Measurements from ENCODE around the gene LRRFIP1. TPM values are rescaled to one million over a fixed set of nuclear protein-coding genes. Genes with fewer than 3 reads are reported as not detected.
"Not testable (repeated sequence)": the region's sequence is repeated elsewhere in the genome, so short reads cannot be mapped to it uniquely, and the experiment has no call there.

Gene LRRFIP1
- polyA plus RNA-seq, 4 donors: 60.2 to 103 (median 84.7) TPM

DNA sequence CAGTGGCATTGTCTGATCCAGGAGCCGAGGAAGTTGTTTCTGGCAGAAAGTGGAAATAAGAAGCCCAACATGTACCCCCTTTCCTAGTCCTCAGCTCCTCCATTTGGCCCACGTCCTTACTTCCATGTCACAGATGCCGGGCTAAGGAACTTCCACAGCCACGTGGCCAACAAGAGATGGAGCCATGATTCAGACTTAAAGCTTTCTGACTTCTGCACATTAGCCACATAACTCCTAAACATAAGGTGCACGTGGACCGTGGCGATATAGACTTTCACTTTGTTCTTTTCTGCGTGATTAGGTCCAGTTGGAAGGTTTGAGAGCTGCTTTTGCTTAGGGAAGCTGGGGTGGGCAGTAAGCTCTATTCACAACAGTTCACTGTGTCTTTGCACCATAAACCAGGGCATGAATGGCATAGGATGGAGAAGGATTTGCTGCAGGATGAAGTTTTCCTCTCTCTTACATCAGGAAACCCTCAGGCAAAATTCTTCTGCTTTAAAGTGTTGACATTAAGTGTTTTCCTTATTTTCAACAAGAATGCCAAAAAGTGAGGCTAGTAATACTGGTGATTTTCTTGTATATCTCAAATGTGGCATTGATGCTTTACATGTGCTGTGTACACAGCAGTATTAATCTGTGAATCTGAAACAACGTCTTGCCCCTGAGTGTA, 109.9 kb downstream of the LRRFIP1 start:
- DNase-seq (ENCODE audit: low read depth in 4 of 4, low spot score in 3 of 4): no peak

DNA sequence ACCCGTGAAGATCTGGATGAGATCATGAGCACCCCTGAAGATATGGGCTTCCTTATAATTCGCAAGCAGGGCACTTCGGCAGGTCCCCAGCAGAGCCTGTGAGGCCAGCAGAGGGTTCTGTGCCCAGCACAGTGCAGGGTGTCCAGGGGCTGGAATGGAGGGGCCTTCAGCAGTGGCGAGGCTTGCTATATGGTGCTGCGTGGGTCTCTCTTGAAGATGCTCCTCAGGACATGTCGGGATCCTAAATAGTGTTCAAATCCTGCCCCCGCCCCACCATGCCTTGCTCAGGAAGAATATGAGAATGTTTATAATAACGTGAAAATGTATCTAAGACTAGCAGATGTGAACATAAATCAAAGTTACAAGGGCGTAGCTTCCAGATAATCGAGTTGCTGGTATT, 110.9 kb downstream of the LRRFIP1 start:
- DNase-seq (ENCODE audit: low read depth in 4 of 4, low spot score in 3 of 4): no peak

DNA sequence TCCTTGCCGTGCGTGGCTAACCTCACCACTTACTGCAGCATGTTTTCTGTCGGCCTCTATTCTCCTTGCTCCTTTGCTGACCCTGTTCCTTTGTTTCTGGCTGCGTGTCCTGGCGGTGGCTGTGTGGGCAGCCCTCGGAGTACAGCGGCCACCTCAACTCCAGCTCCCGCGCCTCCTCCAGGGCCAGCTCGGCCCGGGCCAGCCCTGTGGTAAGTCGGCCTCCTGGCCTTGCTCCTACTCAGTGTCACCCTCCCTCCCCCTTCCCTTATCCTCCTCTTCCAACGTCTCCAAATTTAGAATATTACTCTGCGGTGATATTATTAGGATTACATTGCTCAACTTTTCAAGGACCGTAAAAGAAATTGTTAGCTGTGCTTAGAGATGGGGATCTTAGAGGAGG, 111.7 kb downstream of the LRRFIP1 start:
- no peak for DNase-seq (ENCODE audit: low read depth in 4 of 4, low spot score in 3 of 4)

GRCh38 chr2:237742191-237742590, 114.8 kb downstream of the LRRFIP1 start:
- DNase-seq (ENCODE audit: low read depth in 4 of 4, low spot score in 3 of 4): no peak

DNA sequence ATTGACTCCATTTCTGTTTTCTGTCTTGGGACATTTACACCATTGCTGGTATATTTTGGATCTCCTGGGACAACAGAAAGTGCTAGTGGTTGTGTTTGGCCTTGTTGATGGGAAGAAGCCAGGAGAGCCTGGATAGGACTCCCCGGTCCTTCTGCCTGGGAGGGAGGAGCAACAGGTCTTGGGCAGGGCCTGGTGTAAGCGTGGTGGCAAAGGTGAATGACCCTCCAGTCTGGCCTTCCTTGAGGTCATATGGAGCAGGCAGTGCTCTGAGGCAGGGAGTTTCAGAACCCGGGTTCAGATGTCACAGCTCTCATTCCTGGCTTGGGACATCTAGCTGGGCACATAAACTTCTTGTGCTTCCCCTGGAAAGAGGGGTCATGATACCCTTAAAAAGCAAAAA, 115.2 kb downstream of the LRRFIP1 start:
- DNase-seq (ENCODE audit: low read depth in 4 of 4, low spot score in 3 of 4): no peak

DNA sequence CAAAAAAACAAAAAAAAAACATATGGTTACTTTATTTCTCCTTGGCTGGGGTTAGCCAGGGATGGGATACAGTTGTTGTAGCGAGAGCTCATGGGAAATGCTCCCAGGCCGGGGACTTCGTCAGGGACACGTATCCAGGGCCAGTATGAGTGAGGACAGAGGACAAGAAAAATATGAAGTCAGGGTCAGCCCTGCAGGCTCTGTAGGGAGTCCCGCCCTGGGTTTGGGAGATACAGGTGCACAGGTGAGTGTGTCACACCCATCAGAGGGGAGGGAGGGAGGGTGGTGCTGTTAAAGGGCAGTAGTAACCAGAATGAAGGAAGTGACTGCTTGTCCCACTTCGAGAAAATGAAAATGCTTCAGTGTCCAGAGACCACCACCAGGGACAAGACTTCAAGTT, 115.6 kb downstream of the LRRFIP1 start:
- DNase-seq (ENCODE audit: low read depth in 4 of 4, low spot score in 3 of 4): no peak

- DNase-seq (ENCODE audit: low read depth in 4 of 4, low spot score in 3 of 4): no peak
These were observed 116.3 kb downstream of the LRRFIP1 start for GRCh38 chr2:237743561-237744269.

DNA sequence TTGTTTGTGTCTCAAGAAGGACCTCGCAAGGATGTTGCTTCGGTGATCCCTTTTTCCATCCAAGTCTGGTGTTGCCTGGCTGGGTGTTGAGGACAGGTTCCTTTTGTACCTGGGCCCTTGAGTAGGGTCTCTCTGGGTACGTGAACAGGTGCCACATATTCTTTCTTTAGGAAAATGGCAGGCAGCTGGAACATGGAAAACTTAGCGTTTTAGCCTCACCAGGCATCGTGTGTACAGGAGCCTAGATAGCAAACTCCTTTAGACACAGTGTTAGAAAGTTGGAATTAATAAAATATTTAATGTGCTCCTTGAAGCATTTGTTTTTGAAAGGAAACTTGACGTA, 116.9 kb downstream of the LRRFIP1 start:
- DNase-seq (ENCODE audit: low read depth in 4 of 4, low spot score in 3 of 4): no peak

DNA sequence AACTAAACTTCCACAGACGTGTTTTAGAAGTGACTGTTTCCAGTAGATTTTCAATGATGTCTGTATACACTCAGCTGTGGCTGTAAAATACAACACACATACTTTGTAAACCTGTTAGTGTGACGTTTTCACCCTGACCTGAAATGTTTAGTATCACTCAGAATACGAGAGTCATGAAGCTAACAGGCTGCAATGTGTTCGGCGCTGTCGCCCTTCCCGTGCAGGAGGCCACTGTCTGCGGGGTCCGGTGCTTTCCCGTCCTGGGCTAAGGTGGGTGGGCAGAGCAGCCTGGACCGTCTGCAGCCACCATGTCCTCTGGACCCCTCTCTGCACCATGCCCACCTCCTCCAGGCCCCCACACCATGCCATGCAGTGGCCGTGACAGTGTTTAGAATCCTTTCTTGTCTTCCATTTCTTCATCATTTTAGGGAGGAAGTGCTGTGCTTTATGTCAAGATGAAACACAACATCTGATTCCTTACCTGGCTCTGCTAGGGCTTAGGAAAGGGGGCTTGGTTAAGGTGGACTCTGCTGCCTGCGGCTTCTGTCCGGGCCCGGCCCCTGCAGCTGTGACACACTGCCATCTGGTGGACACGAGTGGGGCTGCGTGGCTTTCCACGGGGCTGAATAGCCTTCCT, 117.3 kb downstream of the LRRFIP1 start:
- DNase-seq (ENCODE audit: low read depth in 4 of 4, low spot score in 3 of 4): no peak

DNA sequence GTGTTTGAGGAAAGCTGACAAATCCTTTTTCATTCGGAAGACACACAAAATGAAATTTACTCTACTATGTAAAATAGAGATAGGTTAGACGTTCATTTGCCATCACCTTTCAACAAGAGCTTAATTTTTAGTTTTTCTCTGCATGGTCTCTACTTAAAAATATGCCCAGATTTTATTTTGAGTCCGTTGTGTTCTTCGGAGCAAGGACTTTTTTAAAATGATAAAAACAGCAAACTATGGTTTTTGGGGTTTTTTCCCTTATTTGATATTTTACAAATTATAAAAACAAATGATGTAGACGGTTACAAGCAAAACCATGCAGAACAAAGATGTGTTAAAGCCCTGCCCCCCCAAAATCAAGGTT, 117.8 kb downstream of the LRRFIP1 start:
- DNase-seq (ENCODE audit: low read depth in 4 of 4, low spot score in 3 of 4): no peak

- no peak for DNase-seq (ENCODE audit: low read depth in 4 of 4, low spot score in 3 of 4)
These were observed 119.1 kb downstream of the LRRFIP1 start for GRCh38 chr2:237746302-237747080.

DNA sequence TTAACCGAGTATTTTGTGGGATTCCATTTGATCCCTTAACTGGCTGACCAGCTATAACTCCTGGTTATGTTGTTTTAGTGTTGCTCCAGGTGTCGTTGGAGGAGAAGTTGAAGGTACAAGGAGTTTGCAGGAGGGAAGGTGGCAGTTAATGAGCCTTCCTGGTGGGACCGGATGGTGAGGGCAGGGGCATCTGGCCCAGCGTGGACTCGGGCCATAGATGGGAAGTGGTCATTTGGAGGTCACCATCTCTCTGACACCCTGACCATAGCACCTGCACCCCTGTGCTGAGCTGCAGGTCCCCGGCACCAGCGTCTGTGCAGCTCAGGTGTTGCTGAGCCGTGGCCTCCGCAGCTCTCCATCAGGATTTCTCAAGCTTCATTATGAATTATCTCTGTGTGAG, 119.8 kb downstream of the LRRFIP1 start:
- DNase-seq (ENCODE audit: low read depth in 4 of 4, low spot score in 3 of 4): no peak

GRCh38 chr2:237749002-237749401, 121.6 kb downstream of the LRRFIP1 start:
- no peak for DNase-seq (ENCODE audit: low read depth in 4 of 4, low spot score in 3 of 4)

- no peak for DNase-seq (ENCODE audit: low read depth in 4 of 4, low spot score in 3 of 4)
These were observed 122.6 kb downstream of the LRRFIP1 start for GRCh38 chr2:237749961-237750360.

GRCh38 chr2:237750441-237750840, 123.1 kb downstream of the LRRFIP1 start:
- not testable (repeated sequence) for DNase-seq (ENCODE audit: low read depth in 4 of 4, low spot score in 3 of 4)

DNA sequence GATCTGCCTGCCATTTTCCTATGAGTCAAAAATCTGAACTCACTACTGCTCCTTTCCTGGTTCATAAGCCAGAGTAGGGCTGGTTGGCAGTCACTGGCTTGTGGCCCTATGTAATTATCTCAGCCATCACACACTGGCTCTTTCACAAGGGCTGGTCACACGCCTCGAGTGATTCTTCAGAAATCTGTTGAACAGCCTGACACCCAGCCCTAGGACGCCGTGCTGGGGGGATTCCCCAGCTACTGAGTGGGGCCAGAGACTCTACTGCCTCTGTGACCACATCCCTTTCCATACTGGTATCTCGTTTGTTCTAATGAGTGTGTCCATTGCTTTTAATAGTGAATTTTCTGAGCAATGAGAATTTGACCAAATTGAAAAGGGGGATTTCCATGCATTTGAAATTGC, 125.4 kb downstream of the LRRFIP1 start:
- DNase-seq (ENCODE audit: low read depth in 4 of 4, low spot score in 3 of 4): no peak

DNA sequence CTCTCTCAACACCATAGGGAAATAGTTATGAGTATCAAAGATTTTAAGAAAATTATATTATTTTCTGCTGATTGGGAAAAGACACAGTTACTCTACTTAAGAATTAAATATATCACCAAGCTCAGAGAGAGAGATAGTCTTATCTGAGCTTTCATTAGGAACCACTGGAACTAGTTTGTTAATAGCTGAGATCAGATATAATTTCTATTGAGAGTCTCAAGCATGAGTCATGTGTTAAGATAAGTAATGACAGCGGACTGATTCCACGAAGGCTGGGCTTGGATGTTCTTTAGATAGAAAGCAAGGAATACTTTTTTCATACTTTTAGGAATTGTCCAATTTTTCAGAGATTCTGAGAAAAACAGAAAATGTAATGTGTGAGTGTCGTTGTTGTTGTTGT, 126.8 kb downstream of the LRRFIP1 start:
- no peak for DNase-seq (ENCODE audit: low read depth in 4 of 4, low spot score in 3 of 4)

GRCh38 chr2:237754626-237755248, 127.3 kb downstream of the LRRFIP1 start:
- no peak for DNase-seq (ENCODE audit: low read depth in 4 of 4, low spot score in 3 of 4)

DNA sequence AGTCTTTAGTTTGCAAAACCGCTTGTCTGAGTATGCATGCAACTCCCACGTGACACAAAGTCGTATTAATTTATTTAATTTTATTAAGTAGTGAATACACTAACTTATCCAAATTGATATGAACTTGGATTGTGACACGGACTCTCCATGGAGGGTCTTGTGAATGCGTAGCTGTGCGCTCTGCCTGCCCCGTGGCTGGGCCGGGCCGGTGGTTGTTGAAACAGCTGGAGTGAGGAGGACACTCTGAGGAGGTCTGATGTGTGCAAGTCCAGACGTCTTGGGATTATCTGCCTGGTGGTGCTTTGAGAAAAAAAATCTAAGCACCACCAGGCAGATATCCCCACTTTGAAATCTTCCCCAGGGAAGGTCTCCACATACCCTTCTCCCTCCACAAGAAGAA, 130.2 kb downstream of the LRRFIP1 start:
- DNase-seq (ENCODE audit: low read depth in 4 of 4, low spot score in 3 of 4): no peak

GRCh38 chr2:237758185-237758584, 130.8 kb downstream of the LRRFIP1 start:
- DNase-seq (ENCODE audit: low read depth in 4 of 4, low spot score in 3 of 4): no peak

DNA sequence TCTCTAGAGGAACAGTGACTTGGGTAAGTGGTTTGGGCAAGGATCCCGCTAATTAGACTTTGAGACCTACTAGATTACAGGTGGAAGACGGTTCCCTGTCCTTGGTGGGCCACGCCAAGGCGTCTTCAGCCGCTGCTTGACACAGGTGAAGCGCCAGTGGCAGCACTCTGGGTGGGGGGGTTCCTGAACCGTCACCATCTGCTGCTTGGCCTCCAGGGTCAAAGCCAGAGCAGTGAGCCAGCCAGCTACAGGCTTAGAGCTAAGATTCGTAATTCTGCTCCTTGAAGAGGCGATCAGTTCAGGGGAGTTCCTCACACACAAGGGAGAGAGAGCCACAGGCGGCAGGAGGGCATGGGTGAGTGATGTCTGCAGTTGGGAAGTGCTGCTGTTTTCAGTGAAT, 131.8 kb downstream of the LRRFIP1 start:
- DNase-seq (ENCODE audit: low read depth in 4 of 4, low spot score in 3 of 4): no peak

Data from left renal pelvis (tissue), 4 donors.